Measurements from ENCODE around the gene CHST9. TPM values are rescaled to one million over a fixed set of nuclear protein-coding genes. Genes with fewer than 3 reads are reported as not detected.

The CHST9 gene
- polyA plus RNA-seq, 3 donors, result not detected

- Histone ChIP-seq H3K79me2 (ENCODE audit: insufficient read depth, low read length) (no peaks in the 10 kb centered on the region), H4K20me1 (ENCODE audit: insufficient read depth, low read length) (no peaks in the 10 kb centered on the region), H2AFZ (ENCODE audit: insufficient read depth, low read depth, low read length, poor library complexity, severe bottlenecking) (no peak overlapping the region), H3K27ac (ENCODE audit: low read depth in 1 of 2, low read length in 2 of 2) (no peak overlapping the region), H3K27me3 (ENCODE audit: control insufficient read depth in 2 of 2, insufficient read depth in 2 of 2, low read length in 2 of 2) (no peaks in the 10 kb centered on the region), H3K4me1 (ENCODE audit: control insufficient read depth in 1 of 2, insufficient read depth in 2 of 2, low read length in 2 of 2) (no peaks in the 10 kb centered on the region), H3K9me3 (replicated peaks in 1 of 2; ENCODE audit: control insufficient read depth in 1 of 2, insufficient read depth in 1 of 2, low read length in 2 of 2) (peaks cover 16 to 18% of the 10 kb centered on the region in 2 donors), H3K4me2 (replicated peaks; ENCODE audit: extremely low read depth, low read length, poor library complexity, severe bottlenecking) (no peak overlapping the region), H3K9ac (ENCODE audit: insufficient read depth, low read length, poor library complexity, severe bottlenecking) (no peak overlapping the region), H3K4me3 (replicated peaks in 1 of 3; ENCODE audit: low read depth in 2 of 3, low read length in 3 of 3) (no peak overlapping the region), H3K36me3 (replicated peaks in 1 of 2; ENCODE audit: control insufficient read depth in 1 of 2, insufficient read depth in 2 of 2, low read length in 2 of 2) (no peaks in the 10 kb centered on the region)
- H3K27me3 Mint-ChIP-seq (ENCODE audit: low read depth in 3 of 3), result peaks cover 2 to 3% (median 3%) of the 10 kb centered on the region in 3 donors
- no peaks in the 10 kb centered on the region for H3K36me3 Mint-ChIP-seq
- H3K4me1 Mint-ChIP-seq, result no peaks in the 10 kb centered on the region
- H3K9me3 Mint-ChIP-seq, result peaks cover 4 to 24% (median 17%) of the 10 kb centered on the region in 7 donors
- no peak for DNase-seq
- TF ChIP-seq, protein P1, sequence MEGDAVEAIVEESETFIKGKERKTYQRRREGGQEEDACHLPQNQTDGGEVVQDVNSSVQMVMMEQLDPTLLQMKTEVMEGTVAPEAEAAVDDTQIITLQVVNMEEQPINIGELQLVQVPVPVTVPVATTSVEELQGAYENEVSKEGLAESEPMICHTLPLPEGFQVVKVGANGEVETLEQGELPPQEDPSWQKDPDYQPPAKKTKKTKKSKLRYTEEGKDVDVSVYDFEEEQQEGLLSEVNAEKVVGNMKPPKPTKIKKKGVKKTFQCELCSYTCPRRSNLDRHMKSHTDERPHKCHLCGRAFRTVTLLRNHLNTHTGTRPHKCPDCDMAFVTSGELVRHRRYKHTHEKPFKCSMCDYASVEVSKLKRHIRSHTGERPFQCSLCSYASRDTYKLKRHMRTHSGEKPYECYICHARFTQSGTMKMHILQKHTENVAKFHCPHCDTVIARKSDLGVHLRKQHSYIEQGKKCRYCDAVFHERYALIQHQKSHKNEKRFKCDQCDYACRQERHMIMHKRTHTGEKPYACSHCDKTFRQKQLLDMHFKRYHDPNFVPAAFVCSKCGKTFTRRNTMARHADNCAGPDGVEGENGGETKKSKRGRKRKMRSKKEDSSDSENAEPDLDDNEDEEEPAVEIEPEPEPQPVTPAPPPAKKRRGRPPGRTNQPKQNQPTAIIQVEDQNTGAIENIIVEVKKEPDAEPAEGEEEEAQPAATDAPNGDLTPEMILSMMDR (IDR thresholded peaks at IDR 0.05), result no peak
- H3K27ac Mint-ChIP-seq, result no peak overlapping the region
- no peak overlapping the region for H3K4me3 Mint-ChIP-seq
- intact Hi-C loops (cut with micrococcal nuclease), result no loop called here
Measured at GRCh38 chr18:26901020-26901419, 284.1 kb downstream of the CHST9 start.

DNA sequence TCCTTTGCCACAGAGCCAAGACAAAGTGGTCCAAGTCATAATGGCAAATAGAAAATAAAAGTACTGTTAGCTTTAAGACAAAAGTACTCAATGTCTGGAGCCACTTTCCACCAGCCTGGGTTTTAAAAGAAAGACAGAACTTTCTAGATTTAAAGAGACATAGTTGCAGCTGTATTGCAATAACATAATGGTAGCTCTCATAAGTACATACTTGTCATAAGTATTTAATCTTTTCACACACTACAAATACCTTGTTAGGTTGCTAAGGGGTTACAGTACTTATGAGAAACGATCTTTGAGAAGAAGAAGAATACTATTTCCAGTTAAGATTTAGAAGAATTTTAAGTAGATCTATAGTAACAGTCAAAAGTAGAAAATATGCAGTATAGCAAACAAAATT, 290.7 kb downstream of the CHST9 start:
- Histone ChIP-seq H3K4me2 (replicated peaks; ENCODE audit: extremely low read depth, low read length, poor library complexity, severe bottlenecking) (no peak overlapping the region), H4K20me1 (ENCODE audit: insufficient read depth, low read length) (no peaks in the 10 kb centered on the region), H3K27me3 (ENCODE audit: control insufficient read depth in 2 of 2, insufficient read depth in 2 of 2, low read length in 2 of 2) (no peaks in the 10 kb centered on the region), H3K36me3 (replicated peaks in 1 of 2; ENCODE audit: control insufficient read depth in 1 of 2, insufficient read depth in 2 of 2, low read length in 2 of 2) (no peaks in the 10 kb centered on the region), H3K9ac (ENCODE audit: insufficient read depth, low read length, poor library complexity, severe bottlenecking) (no peak overlapping the region), H3K9me3 (replicated peaks in 1 of 2; ENCODE audit: control insufficient read depth in 1 of 2, insufficient read depth in 1 of 2, low read length in 2 of 2) (no peaks in the 10 kb centered on the region), H3K79me2 (ENCODE audit: insufficient read depth, low read length) (no peaks in the 10 kb centered on the region), H3K4me3 (replicated peaks in 1 of 3; ENCODE audit: low read depth in 2 of 3, low read length in 3 of 3) (no peak overlapping the region), H2AFZ (ENCODE audit: insufficient read depth, low read depth, low read length, poor library complexity, severe bottlenecking) (no peak overlapping the region), H3K27ac (ENCODE audit: low read depth in 1 of 2, low read length in 2 of 2) (no peak overlapping the region), H3K4me1 (ENCODE audit: control insufficient read depth in 1 of 2, insufficient read depth in 2 of 2, low read length in 2 of 2) (no peaks in the 10 kb centered on the region)
- H3K27me3 Mint-ChIP-seq (ENCODE audit: low read depth in 3 of 3), result peaks cover 1 to 3% (median 2%) of the 10 kb centered on the region in 3 donors
- TF ChIP-seq, protein P1 (IDR thresholded peaks at IDR 0.05), result no peak
- H3K4me3 Mint-ChIP-seq, result no peak overlapping the region
- H3K9me3 Mint-ChIP-seq, result peaks cover 0 to 3% (median 0%) of the 10 kb centered on the region in 7 donors
- DNase-seq, result no peak
- H3K36me3 Mint-ChIP-seq, result no peaks in the 10 kb centered on the region
- WGBS (ENCODE audit: insufficient coverage), result no CpG with 5 or more reads among the region's 1 CpG
- intact Hi-C loops (cut with micrococcal nuclease), result no loop called here
- no peaks in the 10 kb centered on the region for H3K4me1 Mint-ChIP-seq
- no peak overlapping the region for H3K27ac Mint-ChIP-seq
